GM12891 (cell line): Measurements from ENCODE around the gene B3GLCT.

ENCODE experiments used
- DNase-seq: peaks from one replicate; pipeline ENCODE4 v3.0.0; 2011; ENCODE audit warnings: low spot score; ENCODE audit not compliant: insufficient read length
- FAIRE-seq: peaks from 2 replicates; lab custom pipeline; 2011; peaks lifted over from hg19 to GRCh38; lab: Jason Lieb, UNC
- PAX5 ChIP-seq: IDR thresholded peaks from 2 replicates; pipeline ENCODE4 v1.6.1; 2011; ENCODE audit warnings: low read length, moderate library complexity, mild to moderate bottlenecking; ENCODE audit not compliant: insufficient read depth, severe bottlenecking
- POLR2A ChIP-seq: IDR thresholded peaks from 2 replicates; pipeline ENCODE4 v1.6.1; 2011; ENCODE audit warnings: low read depth, low read length, control low read depth
- POLR2AphosphoS5 ChIP-seq: IDR thresholded peaks from 2 replicates; pipeline ENCODE4 v1.6.1; 2011; ENCODE audit warnings: low read depth, low read length, control low read depth
- POU2F2 ChIP-seq: IDR thresholded peaks from 2 replicates; pipeline ENCODE4 v1.6.1; 2011; ENCODE audit warnings: low read depth, mild to moderate bottlenecking, control low read depth, low read length, moderate library complexity
- SPI1 ChIP-seq: IDR thresholded peaks from 2 replicates; pipeline ENCODE4 v1.6.1; 2011; ENCODE audit warnings: low read depth, low read length, control low read depth
- TAF1 ChIP-seq: IDR thresholded peaks from 2 replicates; pipeline ENCODE4 v1.6.1; 2011; ENCODE audit warnings: low read depth, low read length, control low read depth

The B3GLCT gene

DNA sequence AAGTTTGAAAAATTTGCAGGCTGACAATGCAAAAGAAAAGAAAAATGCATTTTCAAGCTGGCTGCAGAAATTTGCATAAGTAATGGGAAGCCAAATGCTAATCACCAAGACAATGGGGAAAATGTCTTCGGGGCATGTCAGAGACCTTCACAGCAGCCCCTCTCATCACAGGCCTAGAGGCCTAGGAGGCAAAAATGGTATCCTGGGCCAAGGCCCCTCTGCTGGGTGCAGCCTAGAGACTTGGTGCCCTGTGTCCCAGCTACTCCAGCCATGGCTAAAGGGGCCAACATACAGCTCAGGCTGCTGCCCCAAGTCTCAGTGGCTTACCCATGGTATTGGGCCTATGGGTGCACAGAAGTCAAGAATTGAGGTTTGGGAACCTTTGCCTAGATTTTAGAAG lies 155.2 kb downstream of the B3GLCT start:
- FAIRE-seq: no peak
- no peak for DNase-seq
- TF ChIP-seq POLR2AphosphoS5: no peak
- no peak for TF ChIP-seq TAF1

- no peak for DNase-seq
- FAIRE-seq: no peak
- TF ChIP-seq POLR2AphosphoS5 (no peak), SPI1 (no peak), POU2F2 (no peak), TAF1 (no peak), POLR2A (no peak), PAX5 (no peak)
Measured at GRCh38 chr13:31356991-31357390, 157.2 kb downstream of the B3GLCT start.

DNA sequence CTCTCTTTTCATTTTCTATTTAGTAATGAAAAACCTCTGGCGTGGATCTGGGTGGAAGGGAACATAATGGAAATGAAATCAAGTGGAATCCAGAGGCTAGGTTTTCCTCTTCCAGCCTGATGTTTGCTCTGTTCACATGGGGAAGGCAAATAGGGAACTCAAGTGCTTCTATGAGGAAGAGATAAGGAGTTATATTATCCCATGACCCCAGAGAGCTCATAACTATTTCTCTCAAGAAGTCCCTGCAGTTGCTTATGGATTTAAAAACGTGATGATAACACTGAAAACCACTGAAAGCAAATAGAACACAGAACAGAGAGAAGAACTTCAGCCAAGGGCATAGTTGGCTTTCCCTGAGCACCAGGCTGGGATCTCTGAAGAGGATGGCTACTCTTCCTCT lies 157.8 kb downstream of the B3GLCT start:
- no peak for TF ChIP-seq POLR2AphosphoS5
- no peak for TF ChIP-seq SPI1
- no peak for TF ChIP-seq TAF1
- DNase-seq (no peak), FAIRE-seq (no peak)

DNA sequence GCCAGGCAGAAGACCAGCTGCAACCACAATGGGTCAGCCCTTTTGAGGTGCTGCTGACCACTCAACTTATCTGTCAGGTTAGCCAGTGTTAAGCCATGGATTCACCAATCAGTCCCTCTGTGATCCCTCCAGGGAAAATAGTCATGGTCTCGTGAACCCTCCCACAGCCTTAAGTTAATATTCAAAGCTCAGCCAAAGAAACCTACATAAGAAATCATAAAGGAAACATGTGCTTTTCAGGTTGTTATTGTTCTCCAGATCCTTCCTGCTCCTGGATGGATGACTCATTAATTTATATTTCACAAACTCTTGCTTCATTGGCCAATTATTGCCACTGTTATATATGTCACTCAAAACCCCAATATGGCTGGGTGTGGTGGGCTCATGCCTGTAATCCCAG lies 161.9 kb downstream of the B3GLCT start:
- no peak for TF ChIP-seq POU2F2
- TF ChIP-seq POLR2AphosphoS5: no peak
- no peak for TF ChIP-seq POLR2A
- no peak for TF ChIP-seq SPI1
- TF ChIP-seq TAF1: no peak
- no peak for TF ChIP-seq PAX5
- no peak for FAIRE-seq
- no peak for DNase-seq

- TF ChIP-seq POLR2A (no peak), PAX5 (no peak)
- DNase-seq (no peak), FAIRE-seq (no peak)
Measured at GRCh38 chr13:31365630-31366029, 165.9 kb downstream of the B3GLCT start.

- DNase-seq (no peak), FAIRE-seq (no peak)
- TF ChIP-seq POLR2A (no peak), POLR2AphosphoS5 (no peak), SPI1 (no peak), PAX5 (no peak), TAF1 (no peak), POU2F2 (no peak)
Measured at GRCh38 chr13:31367410-31367809, 167.6 kb downstream of the B3GLCT start.

GRCh38 chr13:31369213-31369612 lies 169.4 kb downstream of the B3GLCT start:
- no peak for TF ChIP-seq POLR2A
- TF ChIP-seq SPI1: no peak
- TF ChIP-seq POU2F2: no peak
- TF ChIP-seq TAF1: no peak
- TF ChIP-seq POLR2AphosphoS5: no peak
- TF ChIP-seq PAX5: no peak
- FAIRE-seq (no peak), DNase-seq (no peak)

- FAIRE-seq (no peak), DNase-seq (no peak)
- TF ChIP-seq TAF1: no peak
- TF ChIP-seq POLR2A: no peak
- TF ChIP-seq PAX5: no peak
- TF ChIP-seq POU2F2: no peak
- TF ChIP-seq POLR2AphosphoS5: no peak
- TF ChIP-seq SPI1: no peak
Measured at GRCh38 chr13:31372454-31372853, 172.7 kb downstream of the B3GLCT start.

GRCh38 chr13:31374682-31375081 lies 174.9 kb downstream of the B3GLCT start:
- TF ChIP-seq TAF1 (no peak), POU2F2 (no peak), POLR2A (no peak), PAX5 (no peak), POLR2AphosphoS5 (no peak), SPI1 (no peak)
- DNase-seq (no peak), FAIRE-seq (no peak)

- FAIRE-seq: no peak
- no peak for DNase-seq
- TF ChIP-seq POLR2A: no peak
- TF ChIP-seq POLR2AphosphoS5: no peak
- TF ChIP-seq PAX5: no peak
- no peak for TF ChIP-seq TAF1
- no peak for TF ChIP-seq SPI1
- TF ChIP-seq POU2F2: no peak
Measured at GRCh38 chr13:31377946-31378345, 178.2 kb downstream of the B3GLCT start.

- TF ChIP-seq POU2F2 (no peak), POLR2AphosphoS5 (no peak), PAX5 (no peak), SPI1 (no peak), TAF1 (no peak), POLR2A (no peak)
- no peak for FAIRE-seq
- no peak for DNase-seq
Measured at GRCh38 chr13:31380715-31381114, 180.9 kb downstream of the B3GLCT start.
